GM23248 (cell line): ENCODE data around the gene NSMCE1. TPM values are rescaled to one million over a fixed set of nuclear protein-coding genes. Genes with fewer than 3 reads are reported as not detected.

ENCODE experiments used
- DNase-seq: peaks from one replicate; pipeline ENCODE4 v3.0.0-alpha.2; 2015
- H2AFZ ChIP-seq: fragments of 200-600 bp; sonication (generic); 2 replicates; pipeline ENCODE4 v1.6.1; 2016; ENCODE audit warnings: antibody characterized with exemption
- H3F3A ChIP-seq: fragments of 200-600 bp; sonication (generic); 2 replicates; pipeline ENCODE4 v1.6.1; 2016; ENCODE audit warnings: mild to moderate bottlenecking, antibody characterized with exemption, mixed run types; ENCODE audit not compliant: insufficient read depth
- H3K27ac ChIP-seq: fragments of 200-600 bp; sonication (generic); 2 replicates; pipeline ENCODE4 v1.5.1; 2016; ENCODE audit warnings: mild to moderate bottlenecking
- H3K27me3 ChIP-seq: fragments of 200-600 bp; sonication (generic); replicated peaks from 2 replicates; pipeline ENCODE4 v1.6.1; 2016; ENCODE audit warnings: mild to moderate bottlenecking; ENCODE audit not compliant: insufficient read depth
- H3K36me3 ChIP-seq: fragments of 200-600 bp; sonication (generic); 2 replicates; pipeline ENCODE4 v1.6.1; 2016; ENCODE audit warnings: low read depth, mild to moderate bottlenecking
- H3K4me1 ChIP-seq: fragments of 200-600 bp; sonication (generic); 2 replicates; pipeline ENCODE4 v1.6.1; 2016; ENCODE audit warnings: mild to moderate bottlenecking; ENCODE audit not compliant: insufficient read depth
- H3K4me2 ChIP-seq: fragments of 200-600 bp; sonication (generic); one replicate; pipeline ENCODE4 v1.6.1; 2016; ENCODE audit warnings: mild to moderate bottlenecking; ENCODE audit not compliant: unreplicated experiment
- H3K4me3 ChIP-seq: fragments of 200-600 bp; sonication (generic); 2 replicates; pipeline ENCODE4 v1.5.1; 2016; ENCODE audit warnings: mild to moderate bottlenecking
- H3K79me2 ChIP-seq: fragments of 200-600 bp; sonication (generic); 2 replicates; pipeline ENCODE4 v1.6.1; 2016; ENCODE audit warnings: mild to moderate bottlenecking; ENCODE audit not compliant: insufficient read depth
- H3K9ac ChIP-seq: fragments of 200-600 bp; sonication (generic); 2 replicates; pipeline ENCODE4 v1.6.1; 2016; ENCODE audit warnings: mild to moderate bottlenecking
- H3K9me2 ChIP-seq: fragments of 200-600 bp; sonication (generic); 2 replicates; pipeline ENCODE4 v1.6.1; 2016; ENCODE audit warnings: mixed run types, mild to moderate bottlenecking, moderate library complexity; ENCODE audit not compliant: insufficient read depth
- H3K9me3 ChIP-seq: fragments of 200-600 bp; sonication (generic); one replicate; pipeline ENCODE4 v1.6.1; 2017; ENCODE audit warnings: low read depth
- H4K20me1 ChIP-seq: fragments of 200-600 bp; sonication (generic); 2 replicates; pipeline ENCODE4 v1.6.0; 2016; ENCODE audit not compliant: insufficient read depth
- EZH2 ChIP-seq: fragments of 200-600 bp; sonication (generic); IDR thresholded peaks from 2 replicates; pipeline ENCODE4 v1.6.1; 2018; ENCODE audit warnings: antibody characterized with exemption, mild to moderate bottlenecking; ENCODE audit not compliant: insufficient read depth, poor library complexity, severe bottlenecking
- EZH2phosphoT487 ChIP-seq: fragments of 200-600 bp; sonication (generic); IDR thresholded peaks from 2 replicates; pipeline ENCODE4 v1.6.1; 2018; ENCODE audit warnings: antibody characterized with exemption, moderate library complexity, mild to moderate bottlenecking, low read depth; ENCODE audit not compliant: insufficient read depth
- WGBS, 2 experiments: methylation state at CpG; one replicate each; pipeline ENCODE4 v1.1.6; 2015 to 2017; ENCODE audit warnings: low lambda C conversion rate in 2 of 2, low coverage in 1 of 2; ENCODE audit errors: missing lambda C conversion rate in 2 of 2; 5-methylcytosine and 5-hydroxymethylcytosine counted together
- in situ Hi-C: fragments of 300-500 bp; cut with MboI; formaldehyde crosslinking; loops from 2 replicates; pipeline ENCODE4 v1.15.0; 2020
- polyA plus RNA-seq: library from polyadenylated mRNA; unstranded; fragments of >200 nt; fragmentation: Nextera tagmentation; extraction: Ambion mirVana; gene quantifications from 2 replicates; pipeline ENCODE4 v1.2.1, GENCODE V29; 2016
- total RNA-seq: library from RNA; depleted of rRNA; stranded (reverse); fragments of >200 nt; shearing (Covaris generic); gene quantifications from 2 replicates; pipeline ENCODE4 v1.2.3, GENCODE V29; 2014

Gene NSMCE1
- total and polyA plus RNA-seq, 2 experiments from 2014 or later = 69.3 to 107 TPM

DNA sequence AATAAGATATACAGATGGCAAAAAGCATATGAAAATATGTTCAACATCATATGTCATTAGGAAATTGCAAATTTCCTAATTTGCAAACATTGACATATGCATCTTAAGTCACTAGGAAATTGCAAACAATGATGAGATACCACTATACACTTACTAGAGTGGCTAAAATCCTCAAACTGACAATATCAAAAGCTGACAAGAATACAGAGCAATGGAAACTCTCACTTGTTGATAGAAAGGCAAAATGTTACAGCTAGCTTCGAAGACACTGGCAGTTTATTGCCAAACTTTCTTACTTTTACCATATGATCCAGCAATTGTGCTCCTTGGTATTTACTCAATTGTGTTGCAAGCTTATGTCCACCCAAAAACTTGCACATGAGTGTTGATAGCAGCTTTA is 40.2 kb upstream of the NSMCE1 start:
- Histone ChIP-seq H3F3A (peaks cover 21% of the 10 kb centered on the region; the same call in 1 of the 2 replicates), H3K9me2 (no peaks in the 10 kb centered on the region), H3K9me3 (no peaks in the 10 kb centered on the region), H3K4me3 (no peak overlapping the region), H3K9ac (no peak overlapping the region), H2AFZ (no peak overlapping the region), H3K4me2 (no peak overlapping the region), H3K27me3 (no peaks in the 10 kb centered on the region), H3K4me1 (peaks cover 4% of the 10 kb centered on the region; the same call in 1 of the 2 replicates), H3K27ac (no peak overlapping the region), H3K79me2 (no peaks in the 10 kb centered on the region), H4K20me1 (no peaks in the 10 kb centered on the region), H3K36me3 (no peaks in the 10 kb centered on the region)
- no peak for TF ChIP-seq EZH2phosphoT487
- no peak for TF ChIP-seq EZH2
- in situ Hi-C loops = no loop called here
- 82 to 89% methylated on average over 1 of the region's 1 CpG for WGBS, 2 experiments
- no peak for DNase-seq

DNA sequence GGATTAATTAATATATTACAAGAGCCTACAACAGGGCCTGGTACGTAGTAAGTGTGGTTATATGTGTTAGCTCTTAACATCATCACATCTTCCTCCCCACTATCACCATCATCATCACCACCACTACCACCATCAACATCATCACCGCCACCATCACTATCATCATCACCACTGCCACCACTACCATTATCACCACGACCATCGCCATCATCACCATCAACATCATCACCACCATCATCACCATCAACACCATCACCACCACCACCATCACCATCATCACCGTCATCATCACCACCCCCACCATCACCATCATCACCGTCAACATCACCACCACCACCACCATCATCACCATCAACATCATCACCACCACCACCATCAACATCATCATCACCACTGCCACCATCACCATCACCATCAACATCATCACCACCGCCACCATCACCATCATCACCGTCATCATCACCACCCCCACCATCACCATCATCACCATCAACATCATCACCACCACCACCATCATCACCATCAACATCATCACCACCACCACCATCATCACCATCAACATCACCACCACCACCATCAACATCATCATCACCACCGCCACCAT is 37.4 kb upstream of the NSMCE1 start:
- 92% methylated on average over 7 to 9 of the region's 9 CpGs for WGBS, 2 experiments
- in situ Hi-C loops = no loop called here
- H3K9me3 ChIP-seq = no peaks in the 10 kb centered on the region

DNA sequence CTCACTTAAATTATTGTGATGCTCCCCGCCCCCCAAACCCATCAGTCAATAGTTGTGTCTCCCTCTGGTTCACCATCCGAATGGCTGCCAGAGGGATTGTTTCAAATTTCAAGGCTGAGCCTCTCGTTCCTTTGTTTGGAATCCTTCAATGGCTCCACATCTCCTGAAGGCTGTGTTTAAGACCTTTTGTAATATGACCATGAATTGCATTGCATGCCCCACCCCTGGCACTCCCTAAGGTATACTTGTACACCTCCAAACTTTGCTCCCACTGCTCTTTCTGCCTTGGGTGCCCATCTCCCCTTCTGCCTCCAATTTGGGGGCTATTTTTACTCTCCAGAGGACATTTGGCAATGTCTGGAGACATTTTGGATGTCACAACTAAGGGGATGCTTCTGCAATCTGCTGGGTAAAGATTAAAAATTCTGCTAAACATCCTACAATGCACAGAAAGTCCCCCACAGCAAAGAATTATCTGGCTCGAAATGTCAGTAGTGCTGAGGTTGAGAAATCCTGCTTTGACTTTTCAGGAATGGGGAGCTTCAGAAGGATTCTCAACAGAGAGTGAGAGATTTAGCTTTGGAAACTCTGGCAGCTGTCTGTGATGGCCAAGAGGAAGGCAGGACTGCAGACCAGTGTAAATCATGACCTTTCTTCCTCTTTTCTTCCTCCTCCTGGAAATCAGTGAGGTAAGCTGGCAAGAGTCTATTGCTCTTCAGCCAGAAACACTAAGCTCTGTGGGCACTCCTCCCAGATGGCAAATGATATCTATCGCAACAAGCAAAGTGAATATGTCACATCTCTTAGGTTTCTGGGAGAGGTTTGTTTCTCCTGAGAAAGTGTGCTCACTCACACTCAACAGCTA is 36.5 kb upstream of the NSMCE1 start:
- Histone ChIP-seq H3K9me3 (no peaks in the 10 kb centered on the region), H3K36me3 (no peaks in the 10 kb centered on the region), H3K9ac (no peak overlapping the region), H3K4me1 (0 out of 2 replicates have a peak, but pooled peaks cover under 1% of the 10 kb centered on the region), H3K79me2 (no peaks in the 10 kb centered on the region), H4K20me1 (no peaks in the 10 kb centered on the region), H3F3A (0 out of 2 replicates have a peak, but pooled peaks cover 8% of the 10 kb centered on the region), H3K4me3 (no peak overlapping the region), H3K27ac (no peak overlapping the region), H3K27me3 (no peaks in the 10 kb centered on the region), H2AFZ (no peak overlapping the region), H3K9me2 (no peaks in the 10 kb centered on the region), H3K4me2 (no peak overlapping the region)
- in situ Hi-C loops = no loop called here
- TF ChIP-seq EZH2phosphoT487 (no peak), EZH2 (no peak)
- WGBS, 2 experiments = 45 to 46% methylated on average over 5 of the region's 5 CpGs
- peak; percentile 69 for DNase-seq

More for the DNA sequence above, 37.4 kb upstream of the NSMCE1 start:
- no peak for DNase-seq
- H3K9ac ChIP-seq = no peak overlapping the region
- no peak overlapping the region for H3K4me3 ChIP-seq
- H3K36me3 ChIP-seq = no peaks in the 10 kb centered on the region
- no peak overlapping the region for H3K4me2 ChIP-seq
- no peaks in the 10 kb centered on the region for H3K4me1 ChIP-seq
- no peaks in the 10 kb centered on the region for H3K79me2 ChIP-seq
- no peaks in the 10 kb centered on the region for H4K20me1 ChIP-seq
- H2AFZ ChIP-seq = no peak overlapping the region
- H3K27ac ChIP-seq = no peak overlapping the region
- no peaks in the 10 kb centered on the region for H3K9me2 ChIP-seq
- no peaks in the 10 kb centered on the region for H3K27me3 ChIP-seq
- TF ChIP-seq EZH2 = no peak
- no peak for TF ChIP-seq EZH2phosphoT487
- H3F3A ChIP-seq = 0 out of 2 replicates have a peak, but pooled peaks cover 10% of the 10 kb centered on the region

DNA sequence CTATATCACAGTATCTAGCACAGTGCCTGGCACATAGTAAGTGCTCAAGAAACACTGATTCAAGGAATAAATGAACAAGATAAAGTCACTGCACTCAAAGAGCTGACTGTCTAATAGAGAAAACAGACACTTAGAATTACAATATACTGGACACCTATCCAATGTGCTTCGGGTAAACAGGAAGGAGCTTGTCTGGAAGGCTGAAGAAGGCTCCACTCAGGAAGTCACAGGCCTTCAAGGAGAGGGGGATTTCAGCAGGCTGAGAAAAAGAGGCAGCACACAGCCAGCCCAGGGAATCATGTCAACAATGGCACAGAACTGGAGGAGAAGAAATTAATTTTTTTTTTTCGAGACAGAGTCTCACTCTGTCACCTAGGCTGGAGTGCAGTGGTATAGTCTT is 35.5 kb upstream of the NSMCE1 start:
- no peak overlapping the region for H3K27ac ChIP-seq
- H3F3A ChIP-seq = 0 out of 2 replicates have a peak, but pooled peaks cover 8% of the 10 kb centered on the region
- H2AFZ ChIP-seq = no peak overlapping the region
- 64% methylated on average over 2 of the region's 2 CpGs for WGBS, 2 experiments
- H3K9ac ChIP-seq = no peak overlapping the region
- in situ Hi-C loops = no loop called here
- no peak for DNase-seq
- no peaks in the 10 kb centered on the region for H3K27me3 ChIP-seq
- H3K4me3 ChIP-seq = no peak overlapping the region
- H3K9me2 ChIP-seq = no peaks in the 10 kb centered on the region
- H3K4me2 ChIP-seq = no peak overlapping the region
- H3K36me3 ChIP-seq = no peaks in the 10 kb centered on the region
- H3K79me2 ChIP-seq = no peaks in the 10 kb centered on the region
- 0 out of 2 replicates have a peak, but pooled peaks cover 3% of the 10 kb centered on the region for H3K4me1 ChIP-seq
- no peak for TF ChIP-seq EZH2phosphoT487
- TF ChIP-seq EZH2 = no peak
- H3K9me3 ChIP-seq = no peaks in the 10 kb centered on the region
- no peaks in the 10 kb centered on the region for H4K20me1 ChIP-seq
